ENCODE measurements around the gene JMY. TPM values are rescaled to one million over a fixed set of nuclear protein-coding genes. Genes with fewer than 3 reads are reported as not detected.

JMY gene
- total and polyA plus RNA-seq, 2 experiments from 2014 or later: 2.0 to 11.7 TPM

DNA sequence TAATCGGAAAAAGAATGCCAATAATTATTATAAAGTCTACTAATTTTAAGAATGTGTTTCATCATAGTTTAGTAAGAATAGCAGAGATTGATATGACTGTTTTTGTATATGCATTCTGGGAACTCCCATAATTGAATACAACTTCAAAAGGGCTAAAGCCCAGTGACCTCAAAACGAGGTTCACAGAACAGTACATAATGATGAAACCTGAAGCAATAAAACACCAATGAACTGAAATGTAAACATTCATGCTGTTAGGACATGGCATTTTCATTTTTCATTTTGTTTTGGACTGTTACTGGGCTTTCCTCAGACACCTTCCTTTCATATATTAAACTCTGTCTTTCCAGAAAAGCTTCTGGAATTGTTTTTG is 684 bp upstream of the JMY start:
- no peak for TF ChIP-seq EZH2 (IDR thresholded peaks at IDR 0.05; ENCODE audit: borderline replicate concordance)
- TF ChIP-seq EZH2phosphoT487 (IDR thresholded peaks at IDR 0.05; ENCODE audit: low read depth, severe bottlenecking, unreplicated experiment): no peak
- TF ChIP-seq, protein P1, sequence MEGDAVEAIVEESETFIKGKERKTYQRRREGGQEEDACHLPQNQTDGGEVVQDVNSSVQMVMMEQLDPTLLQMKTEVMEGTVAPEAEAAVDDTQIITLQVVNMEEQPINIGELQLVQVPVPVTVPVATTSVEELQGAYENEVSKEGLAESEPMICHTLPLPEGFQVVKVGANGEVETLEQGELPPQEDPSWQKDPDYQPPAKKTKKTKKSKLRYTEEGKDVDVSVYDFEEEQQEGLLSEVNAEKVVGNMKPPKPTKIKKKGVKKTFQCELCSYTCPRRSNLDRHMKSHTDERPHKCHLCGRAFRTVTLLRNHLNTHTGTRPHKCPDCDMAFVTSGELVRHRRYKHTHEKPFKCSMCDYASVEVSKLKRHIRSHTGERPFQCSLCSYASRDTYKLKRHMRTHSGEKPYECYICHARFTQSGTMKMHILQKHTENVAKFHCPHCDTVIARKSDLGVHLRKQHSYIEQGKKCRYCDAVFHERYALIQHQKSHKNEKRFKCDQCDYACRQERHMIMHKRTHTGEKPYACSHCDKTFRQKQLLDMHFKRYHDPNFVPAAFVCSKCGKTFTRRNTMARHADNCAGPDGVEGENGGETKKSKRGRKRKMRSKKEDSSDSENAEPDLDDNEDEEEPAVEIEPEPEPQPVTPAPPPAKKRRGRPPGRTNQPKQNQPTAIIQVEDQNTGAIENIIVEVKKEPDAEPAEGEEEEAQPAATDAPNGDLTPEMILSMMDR (IDR thresholded peaks at IDR 0.05; ENCODE audit: poor library complexity): no peak
- no peaks in the 10 kb centered on the region for H3K27me3 ChIP-seq
- no peaks in the 10 kb centered on the region for H3K9me3 ChIP-seq (ENCODE audit: low read depth)
- WGBS (ENCODE audit: low lambda C conversion rate, missing lambda C conversion rate): 38% methylated on average over 2 of the region's 2 CpGs
- DNase-seq (ENCODE audit: low spot score): peak; percentile 39
- peaks cover 6% of the 10 kb centered on the region for H3K4me1 ChIP-seq (ENCODE audit: insufficient read depth)
- H3K27ac ChIP-seq: peak overlapping the region; percentile 87
- peaks cover 22% of the 10 kb centered on the region for H4K20me1 ChIP-seq (ENCODE audit: insufficient read depth, poor library complexity, severe bottlenecking)
- H3K4me2 ChIP-seq: peak overlapping the region; percentile 82
- peak overlapping the region; percentile 72 for H2AFZ ChIP-seq
- H3K79me2 ChIP-seq: peaks cover 33% of the 10 kb centered on the region
- no peaks in the 10 kb centered on the region for H3K36me3 ChIP-seq (replicated peaks; ENCODE audit: insufficient read depth, low read depth)
- no peaks in the 10 kb centered on the region for H3K9me2 ChIP-seq (replicated peaks; ENCODE audit: insufficient read depth)
- peak overlapping the region; percentile 65 for H3K4me3 ChIP-seq

- peaks cover 46% of the 10 kb centered on the region for H3K79me2 ChIP-seq
- peak overlapping the region; percentile 94 for H2AFZ ChIP-seq
- H3K27ac ChIP-seq: peak overlapping the region; percentile 87
- peaks cover 32% of the 10 kb centered on the region for H4K20me1 ChIP-seq (ENCODE audit: insufficient read depth, poor library complexity, severe bottlenecking)
- H3K4me1 ChIP-seq (ENCODE audit: insufficient read depth): peaks cover 6% of the 10 kb centered on the region
- H3K4me2 ChIP-seq: peak overlapping the region; percentile 97
- H3K9me3 ChIP-seq (ENCODE audit: low read depth): no peaks in the 10 kb centered on the region
- no peaks in the 10 kb centered on the region for H3K27me3 ChIP-seq
- peak; percentile 65 for DNase-seq (ENCODE audit: low spot score)
- H3K36me3 ChIP-seq (replicated peaks; ENCODE audit: insufficient read depth, low read depth): no peaks in the 10 kb centered on the region
- TF ChIP-seq, protein P1 (IDR thresholded peaks at IDR 0.05; ENCODE audit: poor library complexity): no peak
- TF ChIP-seq EZH2phosphoT487 (IDR thresholded peaks at IDR 0.05; ENCODE audit: low read depth, severe bottlenecking, unreplicated experiment) (no peak), EZH2 (IDR thresholded peaks at IDR 0.05; ENCODE audit: borderline replicate concordance) (no peak)
- H3K4me3 ChIP-seq: peak overlapping the region; percentile 95
- no peaks in the 10 kb centered on the region for H3K9me2 ChIP-seq (replicated peaks; ENCODE audit: insufficient read depth)
- WGBS (ENCODE audit: low lambda C conversion rate, missing lambda C conversion rate): under 1% methylated on average over 55 of the region's 78 CpGs
Observed at GRCh38 chr5:79236362-79236969, 535 bp downstream of the JMY start.

DNA sequence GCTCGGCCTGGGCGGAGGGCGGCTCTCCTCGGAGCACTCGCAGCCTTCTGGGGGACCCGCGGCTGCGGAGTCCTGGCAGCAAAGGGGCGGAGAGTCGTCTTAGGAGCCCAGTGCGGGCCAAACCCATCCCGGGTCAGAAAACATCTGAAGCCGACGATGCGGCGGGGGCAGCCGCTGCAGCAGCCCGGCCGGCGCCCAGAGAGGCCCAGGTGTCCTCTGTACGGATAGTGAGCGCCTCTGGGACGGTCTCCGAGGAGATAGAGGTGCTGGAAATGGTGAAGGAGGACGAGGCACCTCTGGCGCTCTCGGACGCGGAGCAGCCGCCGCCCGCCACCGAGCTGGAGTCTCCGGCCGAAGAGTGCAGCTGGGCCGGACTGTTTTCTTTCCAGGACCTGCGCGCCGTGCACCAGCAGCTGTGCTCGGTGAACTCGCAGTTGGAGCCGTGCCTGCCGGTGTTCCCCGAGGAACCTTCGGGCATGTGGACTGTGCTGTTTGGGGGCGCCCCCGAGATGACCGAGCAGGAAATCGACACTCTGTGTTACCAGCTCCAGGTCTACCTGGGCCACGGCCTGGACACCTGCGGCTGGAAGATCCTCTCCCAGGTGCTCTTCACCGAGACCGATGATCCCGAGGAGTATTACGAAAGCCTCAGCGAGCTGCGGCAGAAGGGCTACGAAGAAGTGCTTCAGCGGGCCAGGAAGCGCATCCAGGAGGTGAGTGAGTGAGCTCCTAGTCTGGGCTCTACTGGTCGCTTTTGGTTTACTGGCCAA is 1.2 kb downstream of the JMY start:
- H3K27ac ChIP-seq: peak overlapping the region; percentile 87
- H3K9me2 ChIP-seq (replicated peaks; ENCODE audit: insufficient read depth): no peaks in the 10 kb centered on the region
- peak overlapping the region; percentile 94 for H2AFZ ChIP-seq
- H3K36me3 ChIP-seq (replicated peaks; ENCODE audit: insufficient read depth, low read depth): no peaks in the 10 kb centered on the region
- H3K27me3 ChIP-seq: no peaks in the 10 kb centered on the region
- H3K9me3 ChIP-seq (ENCODE audit: low read depth): no peaks in the 10 kb centered on the region
- peak; percentile 61 for DNase-seq (ENCODE audit: low spot score)
- peak overlapping the region; percentile 95 for H3K4me3 ChIP-seq
- peaks cover 53% of the 10 kb centered on the region for H3K79me2 ChIP-seq
- 1% methylated on average over 60 of the region's 61 CpGs for WGBS (ENCODE audit: low lambda C conversion rate, missing lambda C conversion rate)
- peaks cover 6% of the 10 kb centered on the region for H3K4me1 ChIP-seq (ENCODE audit: insufficient read depth)
- peak overlapping the region; percentile 97 for H3K4me2 ChIP-seq
- H4K20me1 ChIP-seq (ENCODE audit: insufficient read depth, poor library complexity, severe bottlenecking): peaks cover 39% of the 10 kb centered on the region
- TF ChIP-seq EZH2phosphoT487 (IDR thresholded peaks at IDR 0.05; ENCODE audit: low read depth, severe bottlenecking, unreplicated experiment): no peak
- no peak for TF ChIP-seq EZH2 (IDR thresholded peaks at IDR 0.05; ENCODE audit: borderline replicate concordance)
- TF ChIP-seq, protein P1 (IDR thresholded peaks at IDR 0.05; ENCODE audit: poor library complexity): no peak
